HG02642 (cell line): ENCODE measurements around the gene IGF1R.

ENCODE experiments used
- ATAC-seq: cut with Tn5 transposase; IDR thresholded peaks from one replicate; pipeline ENCODE4 v1.9.1; 2021; ENCODE audit warnings: mild to moderate bottlenecking; ENCODE audit not compliant: unreplicated experiment, poor library complexity

IGF1R gene

DNA sequence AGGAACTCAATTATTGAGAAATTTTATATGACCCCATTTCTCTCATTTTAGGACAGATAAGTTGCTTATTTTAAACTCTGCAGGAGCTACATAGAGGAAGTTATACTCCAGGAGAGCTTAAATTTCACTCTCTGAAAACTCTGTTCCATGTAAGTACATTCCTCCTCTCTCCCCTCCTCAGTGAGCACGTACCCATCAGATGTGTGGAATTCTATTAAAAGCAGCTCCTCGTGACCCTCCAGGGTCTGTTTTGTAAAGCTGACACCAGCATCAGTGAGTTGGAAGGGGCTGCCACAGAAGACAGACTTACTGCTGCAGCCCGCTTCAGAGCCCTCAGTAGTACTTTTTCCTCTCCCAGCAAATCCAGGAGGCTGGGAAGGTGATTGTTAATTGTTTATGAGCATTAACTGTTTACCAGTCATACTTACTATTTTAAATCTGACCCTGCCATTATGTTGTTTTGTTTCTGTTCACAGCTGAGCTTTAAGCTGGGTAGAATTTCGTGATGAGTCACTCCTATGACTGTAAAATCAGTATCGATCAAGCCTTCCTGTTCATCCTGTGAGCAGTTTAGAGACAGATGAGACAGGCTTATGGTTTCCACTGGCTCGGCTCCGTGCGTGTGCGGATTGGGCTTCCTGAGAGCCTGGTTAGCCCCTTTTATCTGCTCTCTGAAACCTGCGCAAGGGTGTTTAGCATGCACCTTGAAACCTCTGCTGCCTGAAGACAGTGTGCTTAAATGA, 20.4 kb downstream of the IGF1R start:
- no peak for ATAC-seq

DNA sequence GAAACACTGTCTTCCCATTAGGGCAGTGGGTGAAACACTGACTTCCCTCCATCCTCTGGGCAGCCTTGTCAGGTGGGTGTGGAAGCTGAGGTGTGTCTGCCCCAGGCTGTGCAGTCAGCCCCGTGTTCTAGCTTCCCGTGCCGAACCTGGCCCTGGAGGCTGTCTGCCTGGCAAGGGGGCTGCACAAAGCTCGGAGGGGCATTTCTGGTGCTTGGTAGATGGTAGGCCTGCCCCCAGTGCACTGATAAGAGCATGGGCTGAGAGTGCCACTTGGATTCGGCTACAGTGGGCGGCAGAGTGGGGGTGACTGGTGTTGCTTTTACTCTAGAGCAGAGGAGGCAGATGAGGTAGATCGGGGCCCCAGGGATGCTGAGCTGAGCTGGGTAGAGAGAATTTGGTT, 21.3 kb downstream of the IGF1R start:
- no peak for ATAC-seq

DNA sequence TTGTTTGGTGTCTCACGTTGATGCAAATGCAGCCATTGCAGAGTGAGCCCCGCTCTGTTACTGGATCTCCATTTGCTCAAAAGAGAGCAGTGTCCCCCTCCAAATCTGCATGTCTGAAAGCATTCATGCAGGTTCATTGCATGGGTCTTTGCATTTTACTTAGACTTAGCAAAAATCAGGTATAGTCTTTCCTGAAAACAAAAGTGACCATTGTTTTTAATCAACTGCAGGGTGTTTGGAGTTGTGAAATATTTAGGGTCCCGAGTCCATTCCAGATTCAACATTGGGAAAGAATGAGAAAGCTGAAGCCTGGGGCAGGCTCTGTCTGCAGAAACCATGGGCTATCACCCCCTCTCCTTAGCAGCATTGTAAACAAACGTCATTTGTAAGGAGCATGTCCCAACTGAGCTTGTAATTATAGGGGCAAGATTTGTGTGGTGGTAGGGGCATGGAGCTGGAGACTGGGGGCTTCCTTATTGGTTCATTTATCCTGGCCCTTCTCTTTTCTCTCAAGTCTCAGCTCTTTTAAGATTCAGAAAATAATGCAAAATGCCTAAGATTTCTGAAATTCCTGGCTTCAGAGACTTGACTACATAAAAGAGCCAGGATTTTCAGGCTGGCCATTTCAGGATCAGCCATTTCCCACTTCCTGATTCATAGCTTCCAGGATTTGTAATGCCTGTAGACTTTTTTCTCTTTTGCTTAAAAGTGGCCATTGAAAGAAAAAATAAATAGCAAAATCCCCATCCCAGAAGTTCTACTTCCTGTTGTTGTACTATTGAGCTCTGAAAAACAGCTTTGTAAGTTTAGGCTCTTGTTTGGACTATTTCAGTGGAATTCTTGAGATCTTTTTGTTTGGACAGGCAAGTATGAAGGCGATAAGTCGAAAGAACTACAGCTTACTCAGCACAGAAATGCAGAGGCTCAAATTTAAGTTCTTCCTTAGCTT, 23.0 kb downstream of the IGF1R start:
- ATAC-seq = no peak

DNA sequence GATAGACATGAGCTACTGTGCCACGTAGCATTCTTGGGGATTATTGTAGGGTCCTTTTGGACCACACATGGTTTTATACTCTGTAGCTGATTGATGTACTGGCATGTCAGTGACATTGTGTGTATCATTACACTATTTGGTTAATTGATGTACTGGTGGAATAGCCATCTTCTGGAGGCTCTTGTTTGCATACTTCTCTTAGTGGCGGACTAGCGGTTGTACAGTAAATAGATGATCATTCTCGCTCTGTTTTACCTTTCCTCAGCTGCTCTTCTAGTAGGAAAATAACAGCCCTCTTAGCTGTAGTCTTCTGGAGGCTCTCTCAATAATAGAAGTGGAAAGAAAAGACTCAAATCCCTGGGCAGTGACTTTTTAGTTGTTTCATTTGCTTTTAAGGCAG, 24.8 kb downstream of the IGF1R start:
- no peak for ATAC-seq

DNA sequence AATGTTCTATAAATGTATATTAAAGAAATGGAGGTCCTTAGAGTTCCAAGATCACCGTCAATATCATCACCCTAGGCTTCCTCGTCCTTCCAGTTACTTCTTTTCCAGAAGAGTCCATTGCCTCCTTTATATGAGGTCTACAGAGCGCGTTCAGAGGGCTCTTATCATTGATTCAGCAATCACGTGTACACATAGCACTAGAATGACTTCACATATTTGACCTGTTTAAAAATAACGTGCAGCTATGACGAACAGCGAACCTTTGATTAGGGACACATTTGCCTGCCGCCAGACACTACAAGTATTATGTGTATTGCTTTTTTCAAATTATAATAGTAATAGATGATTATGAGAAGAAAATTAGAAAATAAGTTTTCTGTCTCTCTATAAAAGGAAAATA, 26.0 kb downstream of the IGF1R start:
- ATAC-seq = no peak

DNA sequence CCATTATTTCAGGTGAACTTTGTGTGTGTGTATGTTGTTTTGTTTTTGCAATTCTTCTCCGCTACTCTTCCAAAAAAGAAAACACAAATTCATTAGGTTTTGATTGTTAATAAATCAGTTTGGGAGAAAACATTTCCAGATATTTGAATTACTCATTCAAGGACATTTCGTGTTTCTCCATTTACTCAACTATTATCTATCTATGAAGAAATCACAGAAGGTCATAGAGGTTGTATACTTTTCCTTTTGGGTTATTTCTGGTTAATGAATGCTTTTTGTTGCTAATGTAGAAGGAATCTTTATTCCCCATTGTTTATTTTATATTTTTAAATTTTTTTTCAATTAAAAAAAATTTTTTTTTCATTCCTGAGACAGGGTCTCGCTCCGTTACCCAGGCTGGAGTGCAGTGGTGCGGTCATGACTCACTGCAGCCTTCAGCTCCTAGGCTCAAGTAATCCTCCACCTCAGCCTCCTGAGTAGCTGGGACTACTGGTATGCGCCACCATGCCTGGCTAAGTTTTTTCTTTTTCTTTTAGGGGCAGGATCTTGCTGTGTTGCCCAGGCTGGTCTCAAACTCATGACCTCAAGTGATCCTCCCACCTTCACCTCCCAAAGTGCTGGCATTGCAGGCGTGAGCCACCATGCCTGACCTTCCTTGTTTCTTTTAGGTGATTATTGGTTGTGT, 28.4 kb downstream of the IGF1R start:
- no peak for ATAC-seq

DNA sequence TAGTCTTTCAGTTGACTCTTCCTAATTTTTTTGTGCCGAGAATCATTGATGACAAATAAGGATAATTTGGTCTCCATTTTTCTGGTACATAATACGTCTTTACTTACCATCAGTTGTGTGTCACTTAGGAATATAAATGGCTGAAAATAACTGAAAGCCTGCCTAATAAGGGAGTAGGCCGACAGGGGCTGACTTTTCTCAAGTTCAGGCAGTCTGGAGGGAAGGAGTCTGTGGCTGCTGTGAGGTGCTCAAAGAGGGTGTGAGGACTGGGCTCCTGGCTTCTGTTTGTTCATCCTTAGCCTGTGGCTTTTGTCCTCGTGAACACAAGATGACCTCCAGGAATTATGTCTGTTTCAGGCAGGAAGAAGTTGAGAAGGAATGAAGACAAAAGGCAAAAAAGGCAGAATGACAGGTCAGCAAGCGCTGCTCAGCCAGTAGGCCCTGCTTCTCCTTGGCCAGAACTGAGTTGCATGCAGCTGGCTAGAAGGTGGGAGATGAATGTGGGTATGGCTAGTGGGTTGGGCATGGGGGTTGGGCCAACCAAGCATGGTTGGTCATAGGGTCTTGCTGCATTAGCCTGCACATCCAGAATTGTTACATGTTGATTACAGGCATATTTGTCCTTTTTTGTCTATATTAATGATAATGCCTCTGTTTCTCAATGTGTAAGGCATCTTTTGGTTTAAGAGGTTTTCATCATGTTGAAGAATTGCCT, 29.2 kb downstream of the IGF1R start:
- ATAC-seq = no peak

DNA sequence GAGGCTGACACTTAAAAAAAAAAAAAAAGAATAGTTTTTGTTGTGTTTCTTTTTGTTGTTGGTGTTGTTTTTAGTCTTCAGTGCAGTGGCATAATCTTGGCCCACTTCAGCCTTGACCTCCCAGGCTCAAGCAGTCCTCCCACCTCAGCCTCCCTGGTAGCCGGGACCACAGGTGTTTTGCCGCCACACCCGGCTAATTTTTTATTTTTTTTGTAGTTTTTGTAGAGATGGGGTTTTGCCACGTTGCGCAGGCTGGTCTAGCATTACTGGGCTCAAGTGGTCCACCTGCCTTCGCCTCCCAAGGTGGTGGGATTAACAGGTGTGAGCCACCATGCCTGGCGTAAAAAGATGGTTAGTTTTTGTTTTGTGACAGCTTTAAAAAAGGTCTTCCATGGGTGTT, 30.1 kb downstream of the IGF1R start:
- no peak for ATAC-seq

DNA sequence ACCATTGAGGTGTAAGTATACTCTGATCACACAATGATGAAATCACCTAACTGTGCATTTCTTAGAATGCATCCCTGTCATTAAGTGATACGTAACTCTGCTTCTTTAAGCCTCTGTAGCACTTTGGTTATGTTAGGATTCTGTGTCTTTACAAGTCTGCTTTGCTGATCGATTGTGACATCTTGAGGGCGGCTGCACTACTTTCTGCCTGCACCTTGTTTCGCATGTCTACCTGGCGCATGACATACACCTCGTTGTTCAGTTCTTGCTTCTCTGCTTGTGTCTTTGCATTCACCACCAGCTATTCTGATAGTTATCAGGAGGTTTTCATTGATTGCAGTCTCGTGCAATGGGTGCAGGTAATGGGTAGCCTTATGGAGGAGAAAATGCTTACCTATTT, 32.7 kb downstream of the IGF1R start:
- no peak for ATAC-seq

DNA sequence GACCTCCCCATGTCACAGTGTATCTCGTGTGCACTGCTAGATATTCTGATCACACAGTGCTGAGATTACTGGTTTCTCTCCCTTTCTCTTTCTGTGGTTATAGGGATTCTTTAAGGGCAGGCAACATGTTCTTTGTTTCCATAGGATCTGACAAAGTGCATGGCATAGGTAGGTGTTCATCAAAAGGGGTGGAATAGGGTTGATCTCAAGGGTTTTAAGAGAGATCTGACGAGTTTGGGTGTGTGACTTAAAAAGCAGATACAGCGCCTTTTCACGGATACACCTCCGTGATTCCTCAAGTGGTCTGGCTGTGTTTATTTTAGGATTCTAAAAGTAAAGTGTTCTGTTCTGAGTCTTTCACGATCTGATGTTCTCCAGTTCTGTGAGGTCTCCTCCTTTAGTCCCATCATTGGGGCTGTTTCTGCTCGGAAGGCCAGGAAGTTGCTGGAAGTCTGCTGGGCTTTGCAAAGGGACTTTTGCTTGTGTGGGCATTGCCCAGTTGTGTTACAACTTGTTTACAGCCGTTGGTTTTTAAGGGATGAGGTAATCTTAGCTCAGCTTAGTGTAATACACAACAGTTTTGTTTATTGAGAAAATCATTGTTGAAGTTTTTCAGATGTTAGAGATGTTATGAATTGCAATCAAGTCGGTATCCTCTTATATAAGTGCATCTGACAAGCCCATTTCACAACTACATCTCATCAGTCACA, 34.8 kb downstream of the IGF1R start:
- no peak for ATAC-seq

DNA sequence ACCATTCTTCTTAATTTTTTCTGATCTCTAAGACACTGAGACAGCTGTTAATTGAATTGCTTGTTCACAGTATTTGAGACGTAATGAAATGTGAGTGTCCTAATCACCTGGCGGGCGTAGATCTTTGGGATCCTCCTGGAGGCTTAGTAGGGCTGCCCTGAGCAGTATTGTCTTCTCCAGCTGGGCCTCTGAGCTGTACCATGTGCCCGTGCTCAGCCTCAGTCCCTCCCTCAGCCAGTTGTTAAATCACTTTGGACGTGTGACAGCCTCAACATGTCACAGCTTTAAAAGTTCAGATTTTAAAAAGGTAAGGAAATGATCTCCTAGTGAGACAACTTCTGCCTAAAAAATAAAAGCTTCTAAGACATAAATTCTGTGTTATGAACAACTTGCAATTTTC, 35.5 kb downstream of the IGF1R start:
- no peak for ATAC-seq

DNA sequence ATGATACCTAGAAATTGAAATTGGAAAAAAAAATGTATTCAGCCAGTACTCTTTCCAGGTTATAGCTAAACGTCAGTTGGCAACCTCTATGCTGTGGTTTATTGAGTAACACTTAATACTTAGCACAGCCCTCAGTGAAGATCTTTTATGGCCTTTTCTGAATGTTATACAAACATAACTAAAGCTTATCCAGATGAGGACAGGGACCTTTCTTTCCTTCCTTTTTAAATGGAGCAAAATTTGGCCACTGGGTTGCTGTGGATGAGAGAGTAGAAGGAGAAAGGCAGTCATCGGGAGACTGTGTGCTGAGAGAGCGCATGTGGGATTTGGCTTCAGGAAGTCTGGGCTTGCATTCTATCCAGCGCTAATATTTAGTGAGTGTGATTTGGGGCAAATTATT, 36.1 kb downstream of the IGF1R start:
- no peak for ATAC-seq

DNA sequence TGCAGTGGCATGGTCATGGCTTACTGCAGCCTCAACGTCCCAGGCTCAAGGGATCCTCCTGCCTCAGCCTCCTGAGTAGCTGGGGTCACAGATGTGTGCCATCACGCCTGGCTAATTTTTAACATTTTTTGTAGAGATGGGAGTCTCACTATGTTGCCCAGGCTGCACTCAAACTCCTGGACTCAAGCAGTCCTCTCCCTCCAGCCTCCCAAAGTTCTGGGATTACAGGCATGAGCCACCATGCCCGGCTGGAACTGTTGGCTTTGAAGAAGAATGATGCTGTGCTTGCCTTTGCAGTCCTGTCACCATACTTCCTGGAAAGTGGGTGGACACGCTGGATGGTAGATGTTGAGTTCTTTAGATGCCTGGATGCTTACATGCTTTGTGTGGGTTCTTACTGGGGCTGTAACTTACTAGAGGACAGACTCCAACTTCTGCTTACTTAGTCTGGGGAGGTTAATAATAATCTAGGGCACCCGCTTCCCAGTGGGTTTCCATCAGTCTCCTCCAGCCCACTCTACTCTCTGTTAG, 36.7 kb downstream of the IGF1R start:
- ATAC-seq = no peak

DNA sequence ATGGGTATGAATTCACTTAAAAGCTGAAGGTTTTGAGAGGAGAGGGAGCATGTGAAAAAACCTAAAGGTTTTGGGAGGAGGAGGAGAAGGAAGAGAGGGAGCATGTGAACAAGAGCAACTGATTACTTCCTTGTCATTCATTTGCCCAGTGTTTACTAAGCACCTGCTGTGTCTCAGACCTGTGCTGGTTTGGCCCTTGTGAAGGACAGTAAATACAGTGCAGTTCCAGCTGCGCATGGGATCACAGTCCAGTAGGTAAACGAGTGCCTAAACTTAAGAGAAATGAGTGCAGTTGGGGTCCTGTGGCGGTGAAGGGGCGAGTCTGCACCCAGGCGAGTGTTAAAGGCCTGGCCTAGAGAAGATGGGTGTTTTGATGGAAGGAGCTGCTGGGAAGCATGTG, 38.6 kb downstream of the IGF1R start:
- no peak for ATAC-seq

DNA sequence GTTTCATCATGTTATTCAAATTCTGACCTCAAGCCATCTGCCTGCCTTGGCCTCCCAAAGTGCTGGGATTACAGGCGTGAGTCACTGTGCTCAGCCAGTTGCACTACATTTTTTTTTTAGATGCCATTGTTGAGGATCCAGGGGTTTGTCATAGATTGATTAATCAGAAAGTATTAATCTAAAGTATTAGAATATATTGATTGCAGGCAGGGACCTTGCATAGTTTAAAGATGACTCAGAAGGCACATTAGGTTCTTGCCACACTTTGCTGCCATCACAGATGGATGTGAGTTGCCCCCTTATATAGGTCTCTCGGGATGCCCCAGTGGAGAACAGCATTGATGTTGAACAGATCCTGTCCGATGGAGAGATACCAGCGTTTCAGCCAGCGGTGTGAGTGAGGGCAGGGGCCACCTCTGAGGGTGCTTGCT, 41.1 kb downstream of the IGF1R start:
- no peak for ATAC-seq

DNA sequence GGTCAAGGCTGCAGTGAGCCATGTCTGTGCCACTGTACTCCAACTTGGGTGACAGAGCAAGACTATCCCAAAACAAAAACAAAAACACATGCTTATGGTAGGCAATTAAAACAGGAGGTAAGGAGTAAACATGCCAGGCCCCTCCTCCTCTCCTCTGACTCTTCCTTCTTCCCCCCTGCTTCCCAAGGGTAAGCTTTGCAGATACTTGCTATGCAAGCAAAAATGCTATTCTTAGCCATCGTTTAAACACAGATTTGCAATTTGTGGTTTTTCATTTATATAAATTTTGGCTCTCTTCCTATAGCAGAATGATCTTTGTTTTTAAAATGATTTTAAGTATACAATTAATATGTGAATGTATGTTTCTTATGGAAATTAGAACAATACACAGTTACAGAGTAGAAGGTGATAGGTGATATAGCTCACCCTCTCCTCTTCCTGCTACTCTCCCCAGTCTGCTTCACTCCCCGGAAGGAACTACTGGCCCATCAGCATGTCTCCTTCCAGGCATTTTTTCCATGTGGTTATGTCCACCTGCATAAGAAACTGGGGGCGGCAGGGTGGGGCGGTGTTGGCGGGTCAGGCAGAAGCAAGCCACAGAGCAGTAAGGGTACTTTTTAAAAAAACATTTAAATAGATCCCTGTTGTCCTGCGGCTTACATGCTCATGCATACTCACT, 42.1 kb downstream of the IGF1R start:
- ATAC-seq = no peak

DNA sequence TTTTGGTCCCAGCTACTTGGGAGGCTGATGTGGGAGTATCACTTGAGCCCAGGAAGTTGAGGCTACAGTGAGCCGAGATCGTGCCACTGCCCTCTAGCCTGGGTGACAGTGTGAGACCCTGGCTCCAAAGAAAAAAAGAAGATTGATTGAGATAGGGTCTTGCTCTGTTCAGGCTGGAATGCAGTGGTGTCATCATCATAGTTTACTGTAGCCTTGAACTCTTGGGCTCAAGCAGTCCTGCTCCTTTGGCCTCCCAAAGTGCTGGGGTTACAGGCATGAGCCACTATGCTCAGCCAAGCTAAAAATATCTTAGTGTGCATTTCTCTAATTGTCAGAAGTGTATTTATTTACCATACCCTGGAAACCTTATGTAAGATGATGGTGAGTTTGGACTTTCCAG, 43.9 kb downstream of the IGF1R start:
- ATAC-seq = no peak

DNA sequence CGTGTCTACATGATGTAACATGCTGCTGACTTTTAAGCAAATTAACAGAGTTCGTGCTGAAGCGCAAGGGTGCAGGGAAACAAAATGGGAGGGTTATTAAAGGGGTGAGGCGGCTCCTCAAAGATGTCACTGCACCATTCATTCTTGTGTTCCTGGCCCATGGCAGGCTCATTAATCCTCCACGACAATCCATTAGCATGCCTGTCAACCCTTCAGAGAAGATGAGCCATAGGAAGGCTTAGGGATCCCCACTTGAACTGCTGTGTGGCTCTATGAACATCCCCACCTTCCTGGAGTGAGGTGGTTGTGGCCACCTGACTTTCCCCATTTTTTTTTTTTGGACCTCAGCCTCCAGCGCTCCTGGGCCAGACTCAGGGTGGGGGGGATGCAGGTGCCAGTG, 45.8 kb downstream of the IGF1R start:
- ATAC-seq = no peak

DNA sequence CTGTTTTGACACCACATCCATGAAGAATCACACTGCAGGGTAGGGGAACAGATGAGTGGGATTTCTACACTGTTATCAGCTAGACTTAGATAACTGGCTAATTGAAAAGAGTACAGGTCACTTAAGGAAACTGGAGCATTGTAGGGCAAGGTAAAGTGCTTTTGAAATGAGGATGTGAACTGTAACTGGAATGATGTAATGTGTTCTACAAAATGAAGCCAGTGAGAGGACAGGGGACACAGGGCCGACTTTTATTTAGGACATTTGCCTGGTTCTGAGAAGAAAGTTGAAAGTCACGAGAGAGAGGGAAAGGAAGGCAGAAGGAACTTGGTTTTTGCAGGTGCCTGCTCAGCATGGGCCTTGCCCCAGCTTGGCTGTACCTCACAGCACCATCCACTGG, 50.5 kb downstream of the IGF1R start:
- no peak for ATAC-seq
